K562 (cell line): Measurements from ENCODE around the gene GPR153. TPM values are rescaled to one million over a fixed set of nuclear protein-coding genes. Genes with fewer than 3 reads are reported as not detected.

Source experiments
- ARID2 ChIP-seq: fragments of 450-650 bp; IDR thresholded peaks from 2 replicates; pipeline ENCODE4 v1.6.1; 2017; ENCODE audit warnings: antibody characterized with exemption, mild to moderate bottlenecking
- FOSL1 ChIP-seq: fragments of 200-800 bp; sonication (Bioruptor generic); conservative IDR thresholded peaks from 2 replicates; pipeline ENCODE4 v1.6.1; 2016; ENCODE audit warnings: missing genetic modification characterization, missing compliant biosample characterization
- PCBP1 ChIP-seq: fragments of 200-400 bp; formaldehyde crosslinking; IDR thresholded peaks from 2 replicates; pipeline ENCODE4 v1.6.1; 2018; ENCODE audit warnings: mild to moderate bottlenecking, low read depth, low read length; ENCODE audit not compliant: poor library complexity, severe bottlenecking
- SLC30A9 ChIP-seq: fragments of 250-450 bp; sonication (Bioruptor Pico); IDR thresholded peaks from 2 replicates; pipeline ENCODE4 v1.8.0; 2022; ENCODE audit warnings: mild to moderate bottlenecking, moderate library complexity
- ZNF444 ChIP-seq: fragments of 250-450 bp; sonication (Bioruptor Pico); IDR thresholded peaks from 2 replicates; pipeline ENCODE4 v1.4.0; 2020; ENCODE audit warnings: mild to moderate bottlenecking, moderate library complexity
- polyA plus RNA-seq, 8 experiments: library from polyadenylated mRNA; depleted of rRNA in 4 of 8; stranded (reverse) in 5 of 8; unstranded in 3 of 8; fragments of >200 nt; fragmentation: Nextera tagmentation in 2 of 8; fragmentation: Illumina TruSeq in 1 of 8; extraction: Ambion mirVana in 2 of 8; extraction: Trizol in 1 of 8; gene quantifications; 2 replicates each; pipeline versions ENCODE4 v1.2.1 to v1.2.3, GENCODE V29; 2011 to 2014; ENCODE audit warnings: inconsistent platforms in 1 of 8, missing spikeins in 1 of 8
- total RNA-seq, 7 experiments: library from RNA; depleted of rRNA in 6 of 7; stranded (reverse); fragments of >200 nt in 6 of 7; fragmentation: Illumina TruSeq in 2 of 7; extraction: Trizol in 2 of 7; gene quantifications; 2 replicates each; pipeline versions ENCODE4 v1.2.1 to v1.2.3, GENCODE V29; 2011 to 2021; ENCODE audit warnings: low replicate concordance in 1 of 7
- TF ChIP-seq, protein P1 (sequence below), 2 experiments: fragments of 450-650 bp; formaldehyde crosslinking in 1 of 2; IDR thresholded peaks; 2 replicates each; pipeline versions ENCODE4 v1.4.0 to v1.6.1; 2014 to 2020; ENCODE audit warnings: mild to moderate bottlenecking in 2 of 2, borderline replicate concordance in 1 of 2, low read depth in 1 of 2
- TF ChIP-seq, protein P2 (sequence below): sonication (generic); formaldehyde crosslinking; IDR thresholded peaks from 2 replicates; pipeline ENCODE4 v1.8.0; 2022; ENCODE audit warnings: missing genetic modification reagents, mild to moderate bottlenecking, moderate library complexity, borderline replicate concordance
- TF ChIP-seq, protein P3 (sequence below): sonication (generic); formaldehyde crosslinking; IDR thresholded peaks from 2 replicates; pipeline ENCODE4 v1.8.1; 2023; ENCODE audit warnings: mild to moderate bottlenecking, missing genetic modification reagents
- TF ChIP-seq, protein P4 (sequence below): fragments of 250-450 bp; sonication (Bioruptor Pico); IDR thresholded peaks from 2 replicates; pipeline ENCODE4 v1.5.0; 2022; ENCODE audit warnings: mild to moderate bottlenecking

GPR153 gene
- total and polyA plus RNA-seq, 9 of the 15 experiments (the other 6 are each of a cell fraction or from before 2014, with no cell fraction given) = 0.01 to 1.5 (median 0.51) TPM

DNA sequence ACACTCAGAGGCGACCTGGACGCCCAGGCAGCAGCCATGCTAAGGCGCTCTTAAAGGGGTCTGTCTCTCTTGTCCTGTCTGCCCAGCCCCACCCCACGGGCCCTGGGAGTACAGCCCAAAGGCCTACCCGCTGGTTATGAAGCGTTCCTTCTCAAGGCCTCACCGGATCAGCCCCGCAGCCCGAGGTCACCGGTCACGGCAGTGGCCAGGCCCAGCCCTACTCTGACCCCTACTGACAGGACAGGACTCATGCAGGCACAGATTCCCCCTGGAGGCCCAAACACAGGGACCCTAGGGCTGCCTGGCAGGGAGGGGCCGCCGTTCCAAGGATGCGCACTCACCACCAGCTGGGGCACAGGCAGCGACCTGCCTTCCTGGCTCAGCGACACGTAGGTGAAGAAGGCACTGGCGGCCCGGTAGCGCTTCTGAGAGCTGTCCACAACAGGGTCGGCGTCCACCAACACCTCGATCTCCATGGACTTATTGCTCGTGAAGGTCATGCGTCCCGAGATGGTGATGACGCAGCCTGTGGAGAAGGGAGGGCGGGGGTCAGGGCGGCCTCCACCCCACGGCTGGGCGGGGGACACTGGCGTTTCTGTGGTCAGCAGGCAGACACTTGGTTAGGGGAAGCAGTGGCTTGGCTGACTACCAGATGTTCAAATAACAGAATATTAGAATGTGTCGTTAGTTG lies 20.0 kb upstream of the GPR153 start (continued):
- TF ChIP-seq ZNF444 (CRISPR knock-in tag) = no peak
- no peak for TF ChIP-seq FOSL1 (tag)
- TF ChIP-seq, protein P1, sequence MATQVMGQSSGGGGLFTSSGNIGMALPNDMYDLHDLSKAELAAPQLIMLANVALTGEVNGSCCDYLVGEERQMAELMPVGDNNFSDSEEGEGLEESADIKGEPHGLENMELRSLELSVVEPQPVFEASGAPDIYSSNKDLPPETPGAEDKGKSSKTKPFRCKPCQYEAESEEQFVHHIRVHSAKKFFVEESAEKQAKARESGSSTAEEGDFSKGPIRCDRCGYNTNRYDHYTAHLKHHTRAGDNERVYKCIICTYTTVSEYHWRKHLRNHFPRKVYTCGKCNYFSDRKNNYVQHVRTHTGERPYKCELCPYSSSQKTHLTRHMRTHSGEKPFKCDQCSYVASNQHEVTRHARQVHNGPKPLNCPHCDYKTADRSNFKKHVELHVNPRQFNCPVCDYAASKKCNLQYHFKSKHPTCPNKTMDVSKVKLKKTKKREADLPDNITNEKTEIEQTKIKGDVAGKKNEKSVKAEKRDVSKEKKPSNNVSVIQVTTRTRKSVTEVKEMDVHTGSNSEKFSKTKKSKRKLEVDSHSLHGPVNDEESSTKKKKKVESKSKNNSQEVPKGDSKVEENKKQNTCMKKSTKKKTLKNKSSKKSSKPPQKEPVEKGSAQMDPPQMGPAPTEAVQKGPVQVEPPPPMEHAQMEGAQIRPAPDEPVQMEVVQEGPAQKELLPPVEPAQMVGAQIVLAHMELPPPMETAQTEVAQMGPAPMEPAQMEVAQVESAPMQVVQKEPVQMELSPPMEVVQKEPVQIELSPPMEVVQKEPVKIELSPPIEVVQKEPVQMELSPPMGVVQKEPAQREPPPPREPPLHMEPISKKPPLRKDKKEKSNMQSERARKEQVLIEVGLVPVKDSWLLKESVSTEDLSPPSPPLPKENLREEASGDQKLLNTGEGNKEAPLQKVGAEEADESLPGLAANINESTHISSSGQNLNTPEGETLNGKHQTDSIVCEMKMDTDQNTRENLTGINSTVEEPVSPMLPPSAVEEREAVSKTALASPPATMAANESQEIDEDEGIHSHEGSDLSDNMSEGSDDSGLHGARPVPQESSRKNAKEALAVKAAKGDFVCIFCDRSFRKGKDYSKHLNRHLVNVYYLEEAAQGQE (IDR thresholded peaks at IDR 0.05; ENCODE audit: borderline replicate concordance) = peak; percentile 73
- TF ChIP-seq, protein P1 (CRISPR knock-in tag; IDR thresholded peaks at IDR 0.05; ENCODE audit: low read depth) = no peak
- TF ChIP-seq, protein P2, sequence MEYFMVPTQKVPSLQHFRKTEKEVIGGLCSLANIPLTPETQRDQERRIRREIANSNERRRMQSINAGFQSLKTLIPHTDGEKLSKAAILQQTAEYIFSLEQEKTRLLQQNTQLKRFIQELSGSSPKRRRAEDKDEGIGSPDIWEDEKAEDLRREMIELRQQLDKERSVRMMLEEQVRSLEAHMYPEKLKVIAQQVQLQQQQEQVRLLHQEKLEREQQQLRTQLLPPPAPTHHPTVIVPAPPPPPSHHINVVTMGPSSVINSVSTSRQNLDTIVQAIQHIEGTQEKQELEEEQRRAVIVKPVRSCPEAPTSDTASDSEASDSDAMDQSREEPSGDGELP (CRISPR knock-in tag) = peak; percentile 66; the same call in 1 of the 2 replicates
- 0 out of 2 replicates have a peak, but pooled peaks have one; percentile 23 for TF ChIP-seq ARID2
- TF ChIP-seq PCBP1 = no peak
- TF ChIP-seq, protein P3, sequence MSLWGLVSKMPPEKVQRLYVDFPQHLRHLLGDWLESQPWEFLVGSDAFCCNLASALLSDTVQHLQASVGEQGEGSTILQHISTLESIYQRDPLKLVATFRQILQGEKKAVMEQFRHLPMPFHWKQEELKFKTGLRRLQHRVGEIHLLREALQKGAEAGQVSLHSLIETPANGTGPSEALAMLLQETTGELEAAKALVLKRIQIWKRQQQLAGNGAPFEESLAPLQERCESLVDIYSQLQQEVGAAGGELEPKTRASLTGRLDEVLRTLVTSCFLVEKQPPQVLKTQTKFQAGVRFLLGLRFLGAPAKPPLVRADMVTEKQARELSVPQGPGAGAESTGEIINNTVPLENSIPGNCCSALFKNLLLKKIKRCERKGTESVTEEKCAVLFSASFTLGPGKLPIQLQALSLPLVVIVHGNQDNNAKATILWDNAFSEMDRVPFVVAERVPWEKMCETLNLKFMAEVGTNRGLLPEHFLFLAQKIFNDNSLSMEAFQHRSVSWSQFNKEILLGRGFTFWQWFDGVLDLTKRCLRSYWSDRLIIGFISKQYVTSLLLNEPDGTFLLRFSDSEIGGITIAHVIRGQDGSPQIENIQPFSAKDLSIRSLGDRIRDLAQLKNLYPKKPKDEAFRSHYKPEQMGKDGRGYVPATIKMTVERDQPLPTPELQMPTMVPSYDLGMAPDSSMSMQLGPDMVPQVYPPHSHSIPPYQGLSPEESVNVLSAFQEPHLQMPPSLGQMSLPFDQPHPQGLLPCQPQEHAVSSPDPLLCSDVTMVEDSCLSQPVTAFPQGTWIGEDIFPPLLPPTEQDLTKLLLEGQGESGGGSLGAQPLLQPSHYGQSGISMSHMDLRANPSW (CRISPR knock-in tag) = no peak
- no peak for TF ChIP-seq SLC30A9 (CRISPR knock-in tag)
- TF ChIP-seq, protein P4, sequence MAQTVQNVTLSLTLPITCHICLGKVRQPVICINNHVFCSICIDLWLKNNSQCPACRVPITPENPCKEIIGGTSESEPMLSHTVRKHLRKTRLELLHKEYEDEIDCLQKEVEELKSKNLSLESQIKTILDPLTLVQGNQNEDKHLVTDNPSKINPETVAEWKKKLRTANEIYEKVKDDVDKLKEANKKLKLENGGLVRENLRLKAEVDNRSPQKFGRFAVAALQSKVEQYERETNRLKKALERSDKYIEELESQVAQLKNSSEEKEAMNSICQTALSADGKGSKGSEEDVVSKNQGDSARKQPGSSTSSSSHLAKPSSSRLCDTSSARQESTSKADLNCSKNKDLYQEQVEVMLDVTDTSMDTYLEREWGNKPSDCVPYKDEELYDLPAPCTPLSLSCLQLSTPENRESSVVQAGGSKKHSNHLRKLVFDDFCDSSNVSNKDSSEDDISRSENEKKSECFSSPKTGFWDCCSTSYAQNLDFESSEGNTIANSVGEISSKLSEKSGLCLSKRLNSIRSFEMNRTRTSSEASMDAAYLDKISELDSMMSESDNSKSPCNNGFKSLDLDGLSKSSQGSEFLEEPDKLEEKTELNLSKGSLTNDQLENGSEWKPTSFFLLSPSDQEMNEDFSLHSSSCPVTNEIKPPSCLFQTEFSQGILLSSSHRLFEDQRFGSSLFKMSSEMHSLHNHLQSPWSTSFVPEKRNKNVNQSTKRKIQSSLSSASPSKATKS (CRISPR knock-in tag) = no peak
